ENCODE results near the gene ROR1. TPM values are rescaled to one million over a fixed set of nuclear protein-coding genes. Genes with fewer than 3 reads are reported as not detected.

The ROR1 gene
- total RNA-seq, 5 donors from 2014 or later (not counting 1 experiment from before 2014, with no cell fraction given) = 0.15 to 2.0 (median 0.33) TPM; not detected in 1

DNA sequence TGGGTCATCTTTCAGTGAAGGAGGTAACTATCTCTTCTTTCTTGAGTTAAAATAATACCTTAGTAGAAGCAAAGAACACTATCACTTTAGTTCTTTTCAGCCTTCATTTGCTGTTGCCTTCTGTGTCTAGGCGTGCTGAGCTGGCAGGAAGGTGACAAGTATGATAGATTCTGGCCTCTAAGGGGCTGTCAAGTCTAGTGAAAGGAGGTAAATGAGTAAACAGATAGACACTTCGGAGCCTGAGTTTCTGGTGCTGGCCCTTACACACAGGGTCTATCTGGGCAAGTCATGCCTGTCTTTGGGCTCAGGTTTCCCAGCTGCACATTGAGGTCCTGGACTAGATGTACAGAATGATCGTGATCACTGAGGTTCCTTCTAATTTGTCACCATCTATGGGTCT, 89.3 kb downstream of the ROR1 start:
- H3K36me3 ChIP-seq (ENCODE audit: control insufficient read depth in 2 of 2, extremely low read depth in 1 of 2, insufficient read depth in 1 of 2, low read length in 1 of 2) = no peaks in the 10 kb centered on the region
- Mint-ChIP-seq H3K27me3 (peaks cover 4 to 6% of the 10 kb centered on the region in 2 donors), H3K4me3 (no peak overlapping the region), H3K36me3 (no peaks in the 10 kb centered on the region), H3K9me3 (no peaks in the 10 kb centered on the region), H3K27ac (no peak overlapping the region), H3K4me1 (no peaks in the 10 kb centered on the region)
- no peak overlapping the region for H3K27ac ChIP-seq (ENCODE audit: low read length)
- no peak overlapping the region for H3K4me3 ChIP-seq (ENCODE audit: control insufficient read depth in 1 of 2, extremely low read depth in 1 of 2, low read length in 1 of 2)
- DNase-seq = no peak
- H3K9me3 ChIP-seq = no peaks in the 10 kb centered on the region
- ChIA-PET CTCF (no interaction called here), POLR2A (no interaction called here)
- H3K27me3 ChIP-seq (replicated peaks in 1 of 2; ENCODE audit: control insufficient read depth in 2 of 2, extremely low read depth in 1 of 2, insufficient read depth in 2 of 2, low read length in 1 of 2) = no peaks in the 10 kb centered on the region
- no peak for ATAC-seq (replicated peaks in 1 of 4)
- 95% methylated on average over 2 of the region's 3 CpGs for WGBS (ENCODE audit: insufficient coverage)
- no peaks in the 10 kb centered on the region for H3K4me1 ChIP-seq (ENCODE audit: control insufficient read depth in 1 of 2, extremely low read depth in 1 of 2, insufficient read depth in 2 of 2, low read length in 2 of 2)

DNA sequence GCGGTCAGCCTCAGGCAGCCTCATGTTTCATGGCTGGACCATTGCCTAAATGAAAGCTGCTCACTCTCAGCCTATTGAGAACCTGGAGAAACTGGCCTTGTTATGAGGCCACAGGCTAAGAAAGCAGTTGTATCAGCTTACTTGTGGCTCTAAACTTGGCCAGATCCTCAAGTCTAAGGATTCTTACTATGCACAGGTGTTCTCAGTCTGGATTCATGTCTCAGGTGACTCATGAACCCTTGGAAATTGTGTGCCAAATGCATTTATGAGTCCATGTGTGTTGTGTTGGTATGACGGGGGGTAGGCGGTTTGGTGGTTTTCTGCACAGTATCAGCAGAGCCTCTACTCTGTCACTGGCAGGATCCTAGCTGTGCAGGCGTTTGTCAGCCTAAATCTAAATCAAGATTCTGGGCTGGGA, 90.4 kb downstream of the ROR1 start:
- no peaks in the 10 kb centered on the region for H3K4me1 ChIP-seq (ENCODE audit: control insufficient read depth in 1 of 2, extremely low read depth in 1 of 2, insufficient read depth in 2 of 2, low read length in 2 of 2)
- H3K27ac ChIP-seq (ENCODE audit: low read length) = no peak overlapping the region
- WGBS (ENCODE audit: insufficient coverage) = 60% methylated on average over 2 of the region's 4 CpGs
- H3K9me3 Mint-ChIP-seq = no peaks in the 10 kb centered on the region
- H3K36me3 ChIP-seq (ENCODE audit: control insufficient read depth in 2 of 2, extremely low read depth in 1 of 2, insufficient read depth in 1 of 2, low read length in 1 of 2) = no peaks in the 10 kb centered on the region
- ATAC-seq (replicated peaks in 1 of 4) (no peak), DNase-seq (no peak)
- H3K27me3 Mint-ChIP-seq = peaks cover 0 to 4% of the 10 kb centered on the region in 2 donors
- H3K4me1 Mint-ChIP-seq = no peaks in the 10 kb centered on the region
- H3K4me3 Mint-ChIP-seq = no peak overlapping the region
- ChIA-PET CTCF (interaction anchor here in 1 of 2 donors (0.5 kb wide), 1 partner anchor 249 kb away, joined by 3 read pairs; no protein-coding TSS in a partner anchor), POLR2A (interaction anchor here in 1 of 2 donors (0.6 kb wide), 1 partner anchor 775 kb away, joined by 3 read pairs; no protein-coding TSS in a partner anchor)
- H3K9me3 ChIP-seq = no peaks in the 10 kb centered on the region
- H3K27ac Mint-ChIP-seq = no peak overlapping the region
- no peak overlapping the region for H3K4me3 ChIP-seq (ENCODE audit: control insufficient read depth in 1 of 2, extremely low read depth in 1 of 2, low read length in 1 of 2)
- H3K27me3 ChIP-seq (replicated peaks in 1 of 2; ENCODE audit: control insufficient read depth in 2 of 2, extremely low read depth in 1 of 2, insufficient read depth in 2 of 2, low read length in 1 of 2) = no peaks in the 10 kb centered on the region
- H3K36me3 Mint-ChIP-seq = no peaks in the 10 kb centered on the region

DNA sequence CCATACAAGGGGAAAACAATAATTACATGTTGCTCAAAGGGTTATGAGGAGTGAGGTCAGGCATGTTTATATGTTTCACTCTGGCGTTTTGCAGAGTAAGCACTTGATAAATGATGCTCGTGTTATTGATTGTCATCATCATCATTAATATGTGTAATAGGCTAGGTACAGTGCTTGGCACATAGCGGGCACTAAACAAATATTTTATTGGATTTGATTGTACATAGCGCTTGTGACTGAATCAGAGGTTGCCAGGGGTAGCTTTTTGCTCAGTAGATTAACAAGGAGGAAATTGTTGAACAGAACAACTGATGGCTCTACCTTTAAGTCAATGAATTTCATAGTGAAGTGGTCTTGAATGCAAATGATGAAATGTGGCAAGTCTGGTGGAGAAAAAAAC, 91.7 kb downstream of the ROR1 start:
- WGBS (ENCODE audit: insufficient coverage) = 100% methylated on average over 1 of the region's 4 CpGs
- no peak for ATAC-seq (replicated peaks in 1 of 4)
- Mint-ChIP-seq H3K27ac (no peak overlapping the region), H3K27me3 (peaks cover 0 to 6% of the 10 kb centered on the region in 2 donors), H3K4me3 (no peak overlapping the region), H3K36me3 (no peaks in the 10 kb centered on the region), H3K4me1 (no peaks in the 10 kb centered on the region), H3K9me3 (no peaks in the 10 kb centered on the region)
- no peak overlapping the region for H3K4me3 ChIP-seq (ENCODE audit: control insufficient read depth in 1 of 2, extremely low read depth in 1 of 2, low read length in 1 of 2)
- ChIA-PET POLR2A (no interaction called here), CTCF (no interaction called here)
- H3K27ac ChIP-seq (ENCODE audit: low read length) = no peak overlapping the region
- no peaks in the 10 kb centered on the region for H3K36me3 ChIP-seq (ENCODE audit: control insufficient read depth in 2 of 2, extremely low read depth in 1 of 2, insufficient read depth in 1 of 2, low read length in 1 of 2)
- no peaks in the 10 kb centered on the region for H3K27me3 ChIP-seq (replicated peaks in 1 of 2; ENCODE audit: control insufficient read depth in 2 of 2, extremely low read depth in 1 of 2, insufficient read depth in 2 of 2, low read length in 1 of 2)
- no peak for DNase-seq
- H3K4me1 ChIP-seq (ENCODE audit: control insufficient read depth in 1 of 2, extremely low read depth in 1 of 2, insufficient read depth in 2 of 2, low read length in 2 of 2) = no peaks in the 10 kb centered on the region
- no peaks in the 10 kb centered on the region for H3K9me3 ChIP-seq

DNA sequence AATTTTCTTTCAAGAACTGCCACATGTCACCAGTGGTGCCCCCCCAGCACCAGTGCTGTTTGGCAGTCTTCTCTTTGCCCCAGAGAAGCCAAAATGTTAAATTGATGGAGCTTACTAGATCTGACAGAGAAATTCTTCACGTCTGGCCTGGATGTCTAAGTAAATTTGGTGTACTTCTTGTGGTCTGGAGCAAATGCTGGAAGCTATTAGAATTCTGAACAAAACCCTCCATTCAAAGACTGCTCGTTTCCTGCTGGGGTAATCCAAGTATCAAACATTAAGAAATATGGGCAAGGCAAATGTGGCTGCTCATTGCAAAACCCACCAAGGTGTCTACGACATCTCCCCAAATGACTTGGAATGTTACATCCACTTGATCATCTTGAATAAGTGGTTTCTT, 92.3 kb downstream of the ROR1 start:
- no peak for ATAC-seq (replicated peaks in 1 of 4)
- Histone ChIP-seq H3K4me3 (ENCODE audit: control insufficient read depth in 1 of 2, extremely low read depth in 1 of 2, low read length in 1 of 2) (no peak overlapping the region), H3K27me3 (replicated peaks in 1 of 2; ENCODE audit: control insufficient read depth in 2 of 2, extremely low read depth in 1 of 2, insufficient read depth in 2 of 2, low read length in 1 of 2) (no peaks in the 10 kb centered on the region), H3K4me1 (ENCODE audit: control insufficient read depth in 1 of 2, extremely low read depth in 1 of 2, insufficient read depth in 2 of 2, low read length in 2 of 2) (no peaks in the 10 kb centered on the region), H3K36me3 (ENCODE audit: control insufficient read depth in 2 of 2, extremely low read depth in 1 of 2, insufficient read depth in 1 of 2, low read length in 1 of 2) (no peaks in the 10 kb centered on the region), H3K9me3 (no peaks in the 10 kb centered on the region), H3K27ac (ENCODE audit: low read length) (no peak overlapping the region)
- ChIA-PET CTCF (interaction anchor here in 1 of 2 donors (1.3 kb wide), 1 partner anchor 13 kb away, joined by 4 read pairs; no protein-coding TSS in a partner anchor), POLR2A (no interaction called here)
- Mint-ChIP-seq H3K27me3 (peaks cover 0 to 7% of the 10 kb centered on the region in 2 donors), H3K36me3 (no peaks in the 10 kb centered on the region), H3K4me3 (no peak overlapping the region), H3K4me1 (no peaks in the 10 kb centered on the region), H3K27ac (no peak overlapping the region), H3K9me3 (no peaks in the 10 kb centered on the region)
- WGBS (ENCODE audit: insufficient coverage) = no CpG with 5 or more reads among the region's 3 CpGs
- DNase-seq = no peak

- POLR2A ChIA-PET = no interaction called here
- Histone ChIP-seq H3K27me3 (replicated peaks in 1 of 2; ENCODE audit: control insufficient read depth in 2 of 2, extremely low read depth in 1 of 2, insufficient read depth in 2 of 2, low read length in 1 of 2) (no peaks in the 10 kb centered on the region), H3K4me3 (ENCODE audit: control insufficient read depth in 1 of 2, extremely low read depth in 1 of 2, low read length in 1 of 2) (no peak overlapping the region), H3K36me3 (ENCODE audit: control insufficient read depth in 2 of 2, extremely low read depth in 1 of 2, insufficient read depth in 1 of 2, low read length in 1 of 2) (no peaks in the 10 kb centered on the region), H3K27ac (ENCODE audit: low read length) (no peak overlapping the region), H3K4me1 (ENCODE audit: control insufficient read depth in 1 of 2, extremely low read depth in 1 of 2, insufficient read depth in 2 of 2, low read length in 2 of 2) (no peaks in the 10 kb centered on the region), H3K9me3 (no peaks in the 10 kb centered on the region)
- Mint-ChIP-seq H3K27ac (no peak overlapping the region), H3K4me3 (no peak overlapping the region), H3K27me3 (peaks cover 0 to 6% of the 10 kb centered on the region in 2 donors), H3K9me3 (no peaks in the 10 kb centered on the region), H3K36me3 (no peaks in the 10 kb centered on the region), H3K4me1 (no peaks in the 10 kb centered on the region)
- ATAC-seq (replicated peaks in 1 of 4) = no peak
- 93% methylated on average over 5 of the region's 14 CpGs for whole genome bisulfite sequencing (ENCODE audit: insufficient coverage)
- CTCF ChIA-PET = interaction anchor here in 1 of 2 donors (1.3 kb wide), 1 partner anchor 11 kb away, joined by 4 read pairs; no protein-coding TSS in a partner anchor
- no peak for DNase-seq
Measured at GRCh38 chr1:63867429-63868176, 93.8 kb downstream of the ROR1 start.

- ChIA-PET POLR2A (no interaction called here), CTCF (no interaction called here)
- H3K27ac Mint-ChIP-seq = no peak overlapping the region
- no peaks in the 10 kb centered on the region for H3K4me1 ChIP-seq (ENCODE audit: control insufficient read depth in 1 of 2, extremely low read depth in 1 of 2, insufficient read depth in 2 of 2, low read length in 2 of 2)
- H3K9me3 ChIP-seq = no peaks in the 10 kb centered on the region
- H3K36me3 Mint-ChIP-seq = no peaks in the 10 kb centered on the region
- ATAC-seq (replicated peaks in 1 of 4) = no peak
- H3K4me1 Mint-ChIP-seq = no peaks in the 10 kb centered on the region
- H3K36me3 ChIP-seq (ENCODE audit: control insufficient read depth in 2 of 2, extremely low read depth in 1 of 2, insufficient read depth in 1 of 2, low read length in 1 of 2) = no peaks in the 10 kb centered on the region
- WGBS (ENCODE audit: insufficient coverage) = 61% methylated on average over 4 of the region's 5 CpGs
- no peak overlapping the region for H3K27ac ChIP-seq (ENCODE audit: low read length)
- H3K27me3 ChIP-seq (replicated peaks in 1 of 2; ENCODE audit: control insufficient read depth in 2 of 2, extremely low read depth in 1 of 2, insufficient read depth in 2 of 2, low read length in 1 of 2) = no peaks in the 10 kb centered on the region
- no peaks in the 10 kb centered on the region for H3K9me3 Mint-ChIP-seq
- peaks cover 0 to 5% of the 10 kb centered on the region in 2 donors for H3K27me3 Mint-ChIP-seq
- DNase-seq = no peak
- no peak overlapping the region for H3K4me3 Mint-ChIP-seq
- H3K4me3 ChIP-seq (ENCODE audit: control insufficient read depth in 1 of 2, extremely low read depth in 1 of 2, low read length in 1 of 2) = no peak overlapping the region
Measured at GRCh38 chr1:63868268-63868781, 94.5 kb downstream of the ROR1 start.
